ENCODE results near the gene ZBTB8A. TPM values are rescaled to one million over a fixed set of nuclear protein-coding genes. Genes with fewer than 3 reads are reported as not detected.

ZBTB8A gene
- polyA plus RNA-seq, 2 donors = 1.1 to 1.9 TPM

GRCh38 chr1:32611859-32612188 is 72.6 kb downstream of the ZBTB8A start:
- Histone ChIP-seq H3K27ac (ENCODE audit: low read depth in 2 of 2, low read length in 1 of 2) (no peak overlapping the region), H3K27me3 (ENCODE audit: control insufficient read depth in 1 of 2, insufficient read depth in 2 of 2, low read length in 2 of 2) (no peaks in the 10 kb centered on the region), H3K4me3 (ENCODE audit: low read depth in 1 of 2, low read length in 2 of 2) (peak overlapping the region; percentile 40 to 53), H3K9me3 (ENCODE audit: control insufficient read depth in 2 of 2, insufficient read depth in 1 of 2, low read depth in 1 of 2, low read length in 1 of 2) (no peaks in the 10 kb centered on the region), H3K36me3 (ENCODE audit: control insufficient read depth in 2 of 2, insufficient read depth in 2 of 2, low read length in 1 of 2) (no peaks in the 10 kb centered on the region), H3K4me1 (ENCODE audit: control insufficient read depth in 2 of 2, insufficient read depth in 2 of 2, low read length in 1 of 2) (no peaks in the 10 kb centered on the region)
- 6 to 8% methylated on average over 12 of the region's 12 CpGs for WGBS, 2 donors

DNA sequence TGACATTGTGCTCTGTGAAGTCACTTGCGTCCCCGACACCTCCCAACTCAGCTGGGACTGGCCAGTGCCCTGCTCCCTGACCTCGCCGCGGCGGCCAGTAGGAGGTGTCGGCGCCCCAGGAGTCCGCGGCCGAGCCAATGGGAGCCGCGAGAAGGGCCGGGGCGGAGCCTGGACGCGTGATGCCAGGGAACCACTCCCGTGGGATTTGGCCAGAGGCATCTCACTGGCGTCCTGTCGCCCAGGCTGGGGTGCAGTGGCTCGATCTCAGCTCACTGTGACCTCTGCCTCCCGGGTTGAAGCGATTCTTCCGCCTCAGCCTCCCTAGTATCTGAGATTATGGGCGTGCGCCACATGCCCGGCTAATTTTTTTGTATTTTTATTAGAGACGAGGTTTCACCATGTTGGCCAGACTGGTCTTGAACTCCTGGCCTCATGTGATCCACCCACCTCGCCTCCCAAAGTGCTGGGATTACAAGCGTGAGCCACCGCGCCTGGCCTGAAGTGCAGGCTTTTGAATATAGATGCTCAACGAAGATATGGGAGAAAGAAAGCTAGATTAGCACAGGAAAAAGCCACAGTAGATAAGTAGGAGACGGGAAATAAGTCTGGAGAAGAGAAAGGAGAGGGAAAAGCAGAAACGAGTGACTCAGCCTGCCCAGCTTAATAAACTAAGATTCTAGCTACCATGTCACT is 73.1 kb downstream of the ZBTB8A start:
- peak overlapping the region; percentile 40 to 53 for H3K4me3 ChIP-seq (ENCODE audit: low read depth in 1 of 2, low read length in 2 of 2)
- no peaks in the 10 kb centered on the region for H3K9me3 ChIP-seq (ENCODE audit: control insufficient read depth in 2 of 2, insufficient read depth in 1 of 2, low read depth in 1 of 2, low read length in 1 of 2)
- no peaks in the 10 kb centered on the region for H3K36me3 ChIP-seq (ENCODE audit: control insufficient read depth in 2 of 2, insufficient read depth in 2 of 2, low read length in 1 of 2)
- no peak overlapping the region for H3K27ac ChIP-seq (ENCODE audit: low read depth in 2 of 2, low read length in 1 of 2)
- no peaks in the 10 kb centered on the region for H3K4me1 ChIP-seq (ENCODE audit: control insufficient read depth in 2 of 2, insufficient read depth in 2 of 2, low read length in 1 of 2)
- 5 to 7% methylated on average over 34 to 35 of the region's 35 CpGs for WGBS, 2 donors
- H3K27me3 ChIP-seq (ENCODE audit: control insufficient read depth in 1 of 2, insufficient read depth in 2 of 2, low read length in 2 of 2) = no peaks in the 10 kb centered on the region

GRCh38 chr1:32613472-32613871 is 74.2 kb downstream of the ZBTB8A start:
- Histone ChIP-seq H3K4me1 (ENCODE audit: control insufficient read depth in 2 of 2, insufficient read depth in 2 of 2, low read length in 1 of 2) (no peaks in the 10 kb centered on the region), H3K27ac (ENCODE audit: low read depth in 2 of 2, low read length in 1 of 2) (no peak overlapping the region)
- 88% methylated on average over 5 of the region's 5 CpGs for WGBS, 2 donors

GRCh38 chr1:32618673-32619221 is 79.5 kb downstream of the ZBTB8A start:
- Histone ChIP-seq H3K27ac (ENCODE audit: low read depth in 2 of 2, low read length in 1 of 2) (no peak overlapping the region), H3K4me3 (ENCODE audit: low read depth in 1 of 2, low read length in 2 of 2) (no peak overlapping the region), H3K4me1 (ENCODE audit: control insufficient read depth in 2 of 2, insufficient read depth in 2 of 2, low read length in 1 of 2) (no peaks in the 10 kb centered on the region), H3K9me3 (ENCODE audit: control insufficient read depth in 2 of 2, insufficient read depth in 1 of 2, low read depth in 1 of 2, low read length in 1 of 2) (no peaks in the 10 kb centered on the region), H3K27me3 (ENCODE audit: control insufficient read depth in 1 of 2, insufficient read depth in 2 of 2, low read length in 2 of 2) (no peaks in the 10 kb centered on the region), H3K36me3 (ENCODE audit: control insufficient read depth in 2 of 2, insufficient read depth in 2 of 2, low read length in 1 of 2) (no peaks in the 10 kb centered on the region)
- 93 to 97% methylated on average over 5 of the region's 5 CpGs for WGBS, 2 donors

More at GRCh38 chr1:32613472-32613871, 74.2 kb downstream of the ZBTB8A start:
- Histone ChIP-seq H3K9me3 (ENCODE audit: control insufficient read depth in 2 of 2, insufficient read depth in 1 of 2, low read depth in 1 of 2, low read length in 1 of 2) (no peaks in the 10 kb centered on the region), H3K27me3 (ENCODE audit: control insufficient read depth in 1 of 2, insufficient read depth in 2 of 2, low read length in 2 of 2) (no peaks in the 10 kb centered on the region), H3K4me3 (ENCODE audit: low read depth in 1 of 2, low read length in 2 of 2) (no peak overlapping the region), H3K36me3 (ENCODE audit: control insufficient read depth in 2 of 2, insufficient read depth in 2 of 2, low read length in 1 of 2) (no peaks in the 10 kb centered on the region)

DNA sequence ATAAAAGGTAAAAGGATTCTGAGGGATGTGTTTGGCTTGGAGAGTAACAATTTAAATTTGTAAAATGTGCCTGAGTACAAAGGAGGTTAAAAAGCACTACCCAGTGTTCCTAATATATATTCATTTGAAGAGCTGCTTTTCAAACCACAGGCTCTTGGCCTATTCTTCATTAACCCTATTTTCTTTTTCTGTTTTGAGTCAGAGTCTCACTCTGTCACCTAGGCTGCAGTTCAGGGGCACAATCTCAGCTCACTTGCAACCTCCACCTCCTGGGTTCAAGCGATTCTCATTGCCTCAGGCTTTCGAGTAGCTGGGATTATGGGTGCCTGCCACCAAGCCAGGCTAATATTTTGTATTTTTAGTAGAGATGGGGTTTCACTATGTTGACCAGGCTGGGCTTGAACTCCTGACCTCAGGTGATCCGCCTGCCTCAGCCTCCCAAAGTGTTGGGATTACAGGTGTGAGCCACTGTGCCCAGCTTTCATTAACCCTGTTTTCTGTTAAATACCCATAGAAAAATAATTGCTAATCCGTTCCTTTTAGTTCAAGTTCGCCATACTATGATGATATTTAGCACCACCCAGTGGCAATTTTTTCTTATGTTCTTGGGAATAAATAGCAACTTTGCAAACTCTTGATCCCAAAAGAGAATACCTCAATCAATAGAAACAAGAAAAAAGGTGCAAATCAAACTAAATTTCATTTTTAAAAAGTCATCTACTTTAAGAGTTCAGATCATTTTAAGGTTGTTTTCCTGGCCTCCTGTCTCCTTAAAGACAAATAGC is 80.7 kb downstream of the ZBTB8A start:
- H3K27me3 ChIP-seq (ENCODE audit: control insufficient read depth in 1 of 2, insufficient read depth in 2 of 2, low read length in 2 of 2) = no peaks in the 10 kb centered on the region
- 66 to 69% methylated on average over 5 of the region's 5 CpGs for WGBS, 2 donors
- no peaks in the 10 kb centered on the region for H3K9me3 ChIP-seq (ENCODE audit: control insufficient read depth in 2 of 2, insufficient read depth in 1 of 2, low read depth in 1 of 2, low read length in 1 of 2)
- no peaks in the 10 kb centered on the region for H3K4me1 ChIP-seq (ENCODE audit: control insufficient read depth in 2 of 2, insufficient read depth in 2 of 2, low read length in 1 of 2)
- H3K27ac ChIP-seq (ENCODE audit: low read depth in 2 of 2, low read length in 1 of 2) = no peak overlapping the region
- H3K36me3 ChIP-seq (ENCODE audit: control insufficient read depth in 2 of 2, insufficient read depth in 2 of 2, low read length in 1 of 2) = no peaks in the 10 kb centered on the region
- no peak overlapping the region for H3K4me3 ChIP-seq (ENCODE audit: low read depth in 1 of 2, low read length in 2 of 2)

- no peaks in the 10 kb centered on the region for H3K36me3 ChIP-seq (ENCODE audit: control insufficient read depth in 2 of 2, insufficient read depth in 2 of 2, low read length in 1 of 2)
- H3K4me1 ChIP-seq (ENCODE audit: control insufficient read depth in 2 of 2, insufficient read depth in 2 of 2, low read length in 1 of 2) = no peaks in the 10 kb centered on the region
- 95 to 96% methylated on average over 2 of the region's 2 CpGs for WGBS, 2 donors
- H3K27me3 ChIP-seq (ENCODE audit: control insufficient read depth in 1 of 2, insufficient read depth in 2 of 2, low read length in 2 of 2) = no peaks in the 10 kb centered on the region
- H3K9me3 ChIP-seq (ENCODE audit: control insufficient read depth in 2 of 2, insufficient read depth in 1 of 2, low read depth in 1 of 2, low read length in 1 of 2) = no peaks in the 10 kb centered on the region
- no peak overlapping the region for H3K4me3 ChIP-seq (ENCODE audit: low read depth in 1 of 2, low read length in 2 of 2)
- H3K27ac ChIP-seq (ENCODE audit: low read depth in 2 of 2, low read length in 1 of 2) = no peak overlapping the region
These were observed 83.0 kb downstream of the ZBTB8A start for GRCh38 chr1:32622205-32622604.

DNA sequence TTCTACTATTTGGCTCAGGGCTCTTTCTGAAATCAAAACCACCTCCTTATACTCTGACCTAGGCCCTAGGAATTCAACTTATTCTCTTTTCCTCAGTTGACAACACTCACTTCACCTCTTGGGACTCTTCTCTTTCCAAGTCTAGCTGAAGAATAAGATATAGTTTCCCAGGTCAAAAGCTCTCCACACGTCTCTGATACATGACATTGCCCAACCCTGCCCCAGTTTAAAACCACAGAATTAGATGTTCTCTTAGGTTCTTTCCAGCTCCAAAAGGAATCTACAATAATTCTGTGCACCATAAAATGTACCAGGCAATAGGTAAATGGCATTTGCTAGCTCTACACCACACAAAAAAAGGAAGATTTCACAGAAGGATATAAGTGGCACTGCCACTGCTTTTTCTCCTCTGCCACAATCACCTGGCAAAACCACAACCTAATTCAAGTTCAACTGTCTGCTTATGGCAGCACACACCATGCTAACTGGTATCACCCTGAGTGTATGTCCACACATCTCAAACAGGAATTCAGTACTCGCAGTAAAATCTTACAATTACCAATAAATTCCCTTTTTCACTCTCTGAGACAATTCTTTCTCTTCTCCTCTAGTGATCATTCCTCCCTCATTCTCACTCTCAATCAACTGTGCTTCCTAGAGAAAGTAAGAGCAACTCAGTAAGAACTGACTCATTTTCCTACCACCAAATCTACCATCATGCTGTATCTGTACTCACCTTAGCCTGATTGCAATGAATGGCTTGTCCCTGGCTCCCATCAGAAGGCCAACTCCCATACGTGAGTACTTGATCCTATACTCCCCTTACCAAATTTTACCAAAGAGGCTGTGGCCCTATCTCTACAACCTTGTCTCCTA is 83.8 kb downstream of the ZBTB8A start:
- no peaks in the 10 kb centered on the region for H3K27me3 ChIP-seq (ENCODE audit: control insufficient read depth in 1 of 2, insufficient read depth in 2 of 2, low read length in 2 of 2)
- H3K27ac ChIP-seq (ENCODE audit: low read depth in 2 of 2, low read length in 1 of 2) = no peak overlapping the region
- H3K4me3 ChIP-seq (ENCODE audit: low read depth in 1 of 2, low read length in 2 of 2) = no peak overlapping the region
- no peaks in the 10 kb centered on the region for H3K9me3 ChIP-seq (ENCODE audit: control insufficient read depth in 2 of 2, insufficient read depth in 1 of 2, low read depth in 1 of 2, low read length in 1 of 2)
- 72 to 74% methylated on average over 3 of the region's 3 CpGs for WGBS, 2 donors
- no peaks in the 10 kb centered on the region for H3K36me3 ChIP-seq (ENCODE audit: control insufficient read depth in 2 of 2, insufficient read depth in 2 of 2, low read length in 1 of 2)
- no peaks in the 10 kb centered on the region for H3K4me1 ChIP-seq (ENCODE audit: control insufficient read depth in 2 of 2, insufficient read depth in 2 of 2, low read length in 1 of 2)

DNA sequence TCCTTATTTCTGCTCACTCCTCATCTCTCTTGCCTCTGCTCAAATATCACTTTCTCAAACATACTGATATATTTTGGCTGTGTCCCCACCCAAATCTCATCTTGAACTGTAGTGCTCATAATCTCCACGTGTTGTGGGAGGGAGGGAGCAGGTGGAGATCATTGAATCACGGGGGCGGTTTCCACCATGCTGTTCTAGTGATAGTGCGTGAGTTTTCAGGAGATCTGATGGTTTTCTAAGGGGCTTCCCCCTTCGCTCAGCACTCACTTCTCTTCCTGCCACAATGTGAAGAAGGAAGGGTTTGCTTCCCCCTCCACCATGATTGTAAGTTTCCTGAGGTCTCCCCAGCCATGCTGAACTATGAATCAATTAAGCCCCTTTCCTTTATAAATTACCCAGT is 84.5 kb downstream of the ZBTB8A start:
- no peaks in the 10 kb centered on the region for H3K4me1 ChIP-seq (ENCODE audit: control insufficient read depth in 2 of 2, insufficient read depth in 2 of 2, low read length in 1 of 2)
- no peaks in the 10 kb centered on the region for H3K9me3 ChIP-seq (ENCODE audit: control insufficient read depth in 2 of 2, insufficient read depth in 1 of 2, low read depth in 1 of 2, low read length in 1 of 2)
- H3K27ac ChIP-seq (ENCODE audit: low read depth in 2 of 2, low read length in 1 of 2) = no peak overlapping the region
- no peak overlapping the region for H3K4me3 ChIP-seq (ENCODE audit: low read depth in 1 of 2, low read length in 2 of 2)
- 71 to 76% methylated on average over 5 of the region's 5 CpGs for WGBS, 2 donors
- no peaks in the 10 kb centered on the region for H3K36me3 ChIP-seq (ENCODE audit: control insufficient read depth in 2 of 2, insufficient read depth in 2 of 2, low read length in 1 of 2)
- H3K27me3 ChIP-seq (ENCODE audit: control insufficient read depth in 1 of 2, insufficient read depth in 2 of 2, low read length in 2 of 2) = no peaks in the 10 kb centered on the region

GRCh38 chr1:32626176-32626575 is 86.9 kb downstream of the ZBTB8A start:
- no peaks in the 10 kb centered on the region for H3K9me3 ChIP-seq (ENCODE audit: control insufficient read depth in 2 of 2, insufficient read depth in 1 of 2, low read depth in 1 of 2, low read length in 1 of 2)
- H3K27me3 ChIP-seq (ENCODE audit: control insufficient read depth in 1 of 2, insufficient read depth in 2 of 2, low read length in 2 of 2) = no peaks in the 10 kb centered on the region
- no peak overlapping the region for H3K27ac ChIP-seq (ENCODE audit: low read depth in 2 of 2, low read length in 1 of 2)
- H3K4me1 ChIP-seq (ENCODE audit: control insufficient read depth in 2 of 2, insufficient read depth in 2 of 2, low read length in 1 of 2) = no peaks in the 10 kb centered on the region
- H3K36me3 ChIP-seq (ENCODE audit: control insufficient read depth in 2 of 2, insufficient read depth in 2 of 2, low read length in 1 of 2) = no peaks in the 10 kb centered on the region
- H3K4me3 ChIP-seq (ENCODE audit: low read depth in 1 of 2, low read length in 2 of 2) = no peak overlapping the region
- whole genome bisulfite sequencing, 2 donors = 96 to 100% methylated on average over 1 of the region's 1 CpG

All from esophagus (tissue), 2 donors.